Measurements from ENCODE around the gene MAP7D2. TPM values are rescaled to one million over a fixed set of nuclear protein-coding genes. Genes with fewer than 3 reads are reported as not detected.

MAP7D2 gene
- total RNA-seq, 1 experiment from 2014 or later = 45.4 TPM

- peaks cover 30% of the 10 kb centered on the region for H3K36me3 Mint-ChIP-seq (ENCODE audit: insufficient read depth, unreplicated experiment)
- DNase-seq = no peak
- no peak overlapping the region for H3K27ac Mint-ChIP-seq (ENCODE audit: unreplicated experiment)
- Histone ChIP-seq H3K36me3 (ENCODE audit: control insufficient read depth, insufficient read depth, low read length) (no peaks in the 10 kb centered on the region), H3K9me3 (no peaks in the 10 kb centered on the region), H3K27me3 (replicated peaks; ENCODE audit: control insufficient read depth, insufficient read depth, low read length) (no peaks in the 10 kb centered on the region), H3K4me1 (no peaks in the 10 kb centered on the region), H3K4me3 (ENCODE audit: low read depth, low read length) (no peak overlapping the region)
- no peaks in the 10 kb centered on the region for H3K9me3 Mint-ChIP-seq (ENCODE audit: unreplicated experiment)
- no TSS peak for BruUV-seq (replicated peaks)
- intact Hi-C loops (cut with micrococcal nuclease; ENCODE audit: unreplicated experiment) = no loop called here
- H3K4me3 Mint-ChIP-seq (ENCODE audit: unreplicated experiment) = no peak overlapping the region
- ChIA-PET POLR2A (interaction anchor here (0.9 kb wide), 1 partner anchor 10 kb away, joined by 3 read pairs; the partner anchor contains the start of gene EIF1AX), CTCF (no interaction called here)
- H3K4me1 Mint-ChIP-seq (ENCODE audit: low read depth, unreplicated experiment) = no peaks in the 10 kb centered on the region
- no peaks in the 10 kb centered on the region for H3K27me3 Mint-ChIP-seq (ENCODE audit: insufficient read depth, unreplicated experiment)
- no peak for TF ChIP-seq CTCF (IDR thresholded peaks at IDR 0.05; ENCODE audit: insufficient read depth in 1 of 2, low read depth in 1 of 2, low read length in 1 of 2, severe bottlenecking in 1 of 2, unreplicated experiment in 1 of 2)
Measured at GRCh38 chrX:20151689-20152088, 35.0 kb upstream of the MAP7D2 start.

GRCh38 chrX:20149326-20149725 lies 32.6 kb upstream of the MAP7D2 start:
- CTCF ChIA-PET = no interaction called here
- no peak overlapping the region for H3K27ac Mint-ChIP-seq (ENCODE audit: unreplicated experiment)
- no peak overlapping the region for H3K4me3 Mint-ChIP-seq (ENCODE audit: unreplicated experiment)
- H3K27me3 Mint-ChIP-seq (ENCODE audit: insufficient read depth, unreplicated experiment) = no peaks in the 10 kb centered on the region
- Histone ChIP-seq H3K4me1 (no peaks in the 10 kb centered on the region), H3K27me3 (replicated peaks; ENCODE audit: control insufficient read depth, insufficient read depth, low read length) (no peaks in the 10 kb centered on the region), H3K9me3 (no peaks in the 10 kb centered on the region), H3K36me3 (ENCODE audit: control insufficient read depth, insufficient read depth, low read length) (no peaks in the 10 kb centered on the region), H3K4me3 (ENCODE audit: low read depth, low read length) (no peak overlapping the region)
- DNase-seq = no peak
- no peak for TF ChIP-seq CTCF (IDR thresholded peaks at IDR 0.05; ENCODE audit: insufficient read depth in 1 of 2, low read depth in 1 of 2, low read length in 1 of 2, severe bottlenecking in 1 of 2, unreplicated experiment in 1 of 2)
- H3K4me1 Mint-ChIP-seq (ENCODE audit: low read depth, unreplicated experiment) = no peaks in the 10 kb centered on the region
- H3K36me3 Mint-ChIP-seq (ENCODE audit: insufficient read depth, unreplicated experiment) = peaks cover 25% of the 10 kb centered on the region
- H3K9me3 Mint-ChIP-seq (ENCODE audit: unreplicated experiment) = no peaks in the 10 kb centered on the region
- POLR2A ChIA-PET = no interaction called here
- intact Hi-C loops (cut with micrococcal nuclease; ENCODE audit: unreplicated experiment) = no loop called here
- BruUV-seq (replicated peaks) = no TSS peak

- H3K36me3 Mint-ChIP-seq (ENCODE audit: insufficient read depth, unreplicated experiment) = peaks cover 21% of the 10 kb centered on the region
- TF ChIP-seq CTCF (IDR thresholded peaks at IDR 0.05; ENCODE audit: insufficient read depth in 1 of 2, low read depth in 1 of 2, low read length in 1 of 2, severe bottlenecking in 1 of 2, unreplicated experiment in 1 of 2) = no peak
- DNase-seq = no peak
- intact Hi-C loops (cut with micrococcal nuclease; ENCODE audit: unreplicated experiment) = no loop called here
- Histone ChIP-seq H3K4me1 (no peaks in the 10 kb centered on the region), H3K4me3 (ENCODE audit: low read depth, low read length) (no peak overlapping the region), H3K9me3 (no peaks in the 10 kb centered on the region), H3K36me3 (ENCODE audit: control insufficient read depth, insufficient read depth, low read length) (no peaks in the 10 kb centered on the region), H3K27me3 (replicated peaks; ENCODE audit: control insufficient read depth, insufficient read depth, low read length) (no peaks in the 10 kb centered on the region)
- no peak overlapping the region for H3K27ac Mint-ChIP-seq (ENCODE audit: unreplicated experiment)
- no peak overlapping the region for H3K4me3 Mint-ChIP-seq (ENCODE audit: unreplicated experiment)
- no TSS peak for BruUV-seq (replicated peaks)
- ChIA-PET CTCF (no interaction called here), POLR2A (no interaction called here)
- H3K9me3 Mint-ChIP-seq (ENCODE audit: unreplicated experiment) = no peaks in the 10 kb centered on the region
- H3K27me3 Mint-ChIP-seq (ENCODE audit: insufficient read depth, unreplicated experiment) = no peaks in the 10 kb centered on the region
- H3K4me1 Mint-ChIP-seq (ENCODE audit: low read depth, unreplicated experiment) = no peaks in the 10 kb centered on the region
Measured at GRCh38 chrX:20147561-20147960, 30.9 kb upstream of the MAP7D2 start.
